PFSK-1 (cell line): ENCODE data around the gene EPB41L4A.

ENCODE experiments used
- POLR2AphosphoS5 ChIP-seq: IDR thresholded peaks from 2 replicates; pipeline ENCODE4 v1.6.1; 2012; ENCODE audit warnings: low read depth, mild to moderate bottlenecking, control low read depth, low read length, moderate library complexity
- REST ChIP-seq, 2 experiments: IDR thresholded peaks; 2 replicates each; pipeline versions ENCODE4 v1.6.1 to v1.8.0; 2011 to 2012; ENCODE audit warnings: low read depth in 2 of 2, low read length in 2 of 2, control low read depth in 1 of 2, inconsistent platforms in 1 of 2, mild to moderate bottlenecking in 1 of 2, moderate library complexity in 1 of 2; ENCODE audit not compliant: insufficient read depth in 1 of 2

- TF ChIP-seq REST (IDR thresholded peaks at IDR 0.05; ENCODE audit: insufficient read depth in 1 of 2, low read depth in 2 of 2, low read length in 2 of 2) (no peak), POLR2AphosphoS5 (no peak)
Observed at GRCh38 chr5:112366987-112367386, 52.1 kb downstream of the EPB41L4A start.
